PFSK-1 (cell line): ENCODE measurements around the gene HOXD11.

Experiments
- FOXP2 ChIP-seq: optimal IDR thresholded peaks from 2 replicates; pipeline ENCODE3; 2011; ENCODE audit warnings: borderline replicate concordance, control low read depth, inconsistent platforms; ENCODE audit not compliant: insufficient read depth; ENCODE audit errors: extremely low read length, extremely low read depth
- POLR2AphosphoS5 ChIP-seq: IDR thresholded peaks from 2 replicates; pipeline ENCODE4 v1.6.1; 2012; ENCODE audit warnings: low read depth, mild to moderate bottlenecking, control low read depth, low read length, moderate library complexity
- SIN3A ChIP-seq: IDR thresholded peaks from 2 replicates; pipeline ENCODE4 v1.6.1; 2012; ENCODE audit warnings: mild to moderate bottlenecking, low read length, moderate library complexity, borderline replicate concordance; ENCODE audit not compliant: insufficient read depth
- TAF1 ChIP-seq: IDR thresholded peaks from 2 replicates; pipeline ENCODE4 v1.6.1; 2012; ENCODE audit warnings: low read length, control low read depth, borderline replicate concordance; ENCODE audit not compliant: insufficient read depth
- TF ChIP-seq, protein P1 (sequence below), 2 experiments: IDR thresholded peaks; 2 replicates each; pipeline versions ENCODE4 v1.6.1 to v1.8.0; 2011 to 2012; ENCODE audit warnings: low read depth in 2 of 2, low read length in 2 of 2, control low read depth in 1 of 2, inconsistent platforms in 1 of 2, mild to moderate bottlenecking in 1 of 2, moderate library complexity in 1 of 2; ENCODE audit not compliant: insufficient read depth in 1 of 2

HOXD11 gene

DNA sequence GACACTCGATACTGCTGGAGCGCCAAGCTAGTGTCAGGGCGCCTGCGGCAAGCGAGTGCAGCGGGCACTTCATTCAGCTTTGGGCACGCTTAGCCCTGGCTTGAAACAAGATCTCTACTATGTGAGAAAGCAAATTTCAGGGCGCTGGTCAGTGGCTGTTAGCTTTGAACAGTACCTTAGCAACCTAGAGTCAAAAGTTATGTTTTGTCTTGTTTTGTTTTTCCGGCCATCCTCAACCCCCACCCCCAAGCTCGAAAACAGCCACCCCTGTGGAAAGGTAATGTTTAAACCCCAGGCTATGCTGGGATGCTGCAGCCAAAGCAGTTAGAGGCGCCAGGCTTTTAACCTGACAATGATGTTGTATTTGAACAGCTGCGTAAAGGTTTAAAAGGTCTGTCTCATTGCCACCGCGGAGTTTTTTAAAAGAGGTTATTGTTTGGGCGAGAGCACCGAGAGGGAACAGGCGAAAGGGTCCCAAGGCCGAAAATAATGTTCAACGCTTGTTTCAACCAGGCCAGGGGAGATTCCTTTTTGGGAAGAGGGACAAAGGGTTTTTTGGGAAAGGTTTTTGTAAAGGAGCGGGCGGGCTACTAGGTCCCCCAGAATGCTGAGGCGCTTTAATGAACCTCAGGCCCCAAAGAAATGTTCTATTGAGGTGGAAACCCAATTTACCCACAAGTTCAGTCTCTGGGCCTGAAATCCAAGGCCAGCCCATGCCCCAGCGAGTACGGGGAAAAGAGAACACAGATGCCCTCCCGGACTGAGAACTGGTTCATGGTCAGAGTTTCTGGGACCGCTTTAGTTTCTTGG, 7.2 kb downstream of the HOXD11 start:
- TF ChIP-seq POLR2AphosphoS5 = no peak
- TF ChIP-seq, protein P1, sequence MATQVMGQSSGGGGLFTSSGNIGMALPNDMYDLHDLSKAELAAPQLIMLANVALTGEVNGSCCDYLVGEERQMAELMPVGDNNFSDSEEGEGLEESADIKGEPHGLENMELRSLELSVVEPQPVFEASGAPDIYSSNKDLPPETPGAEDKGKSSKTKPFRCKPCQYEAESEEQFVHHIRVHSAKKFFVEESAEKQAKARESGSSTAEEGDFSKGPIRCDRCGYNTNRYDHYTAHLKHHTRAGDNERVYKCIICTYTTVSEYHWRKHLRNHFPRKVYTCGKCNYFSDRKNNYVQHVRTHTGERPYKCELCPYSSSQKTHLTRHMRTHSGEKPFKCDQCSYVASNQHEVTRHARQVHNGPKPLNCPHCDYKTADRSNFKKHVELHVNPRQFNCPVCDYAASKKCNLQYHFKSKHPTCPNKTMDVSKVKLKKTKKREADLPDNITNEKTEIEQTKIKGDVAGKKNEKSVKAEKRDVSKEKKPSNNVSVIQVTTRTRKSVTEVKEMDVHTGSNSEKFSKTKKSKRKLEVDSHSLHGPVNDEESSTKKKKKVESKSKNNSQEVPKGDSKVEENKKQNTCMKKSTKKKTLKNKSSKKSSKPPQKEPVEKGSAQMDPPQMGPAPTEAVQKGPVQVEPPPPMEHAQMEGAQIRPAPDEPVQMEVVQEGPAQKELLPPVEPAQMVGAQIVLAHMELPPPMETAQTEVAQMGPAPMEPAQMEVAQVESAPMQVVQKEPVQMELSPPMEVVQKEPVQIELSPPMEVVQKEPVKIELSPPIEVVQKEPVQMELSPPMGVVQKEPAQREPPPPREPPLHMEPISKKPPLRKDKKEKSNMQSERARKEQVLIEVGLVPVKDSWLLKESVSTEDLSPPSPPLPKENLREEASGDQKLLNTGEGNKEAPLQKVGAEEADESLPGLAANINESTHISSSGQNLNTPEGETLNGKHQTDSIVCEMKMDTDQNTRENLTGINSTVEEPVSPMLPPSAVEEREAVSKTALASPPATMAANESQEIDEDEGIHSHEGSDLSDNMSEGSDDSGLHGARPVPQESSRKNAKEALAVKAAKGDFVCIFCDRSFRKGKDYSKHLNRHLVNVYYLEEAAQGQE (IDR thresholded peaks at IDR 0.05; ENCODE audit: insufficient read depth in 1 of 2, low read depth in 2 of 2, low read length in 2 of 2) = no peak
- TF ChIP-seq FOXP2 = no peak
- no peak for TF ChIP-seq TAF1
- no peak for TF ChIP-seq SIN3A

GRCh38 chr2:176114930-176115625, 8.0 kb downstream of the HOXD11 start:
- no peak for TF ChIP-seq SIN3A
- TF ChIP-seq TAF1 = no peak
- TF ChIP-seq, protein P1 (IDR thresholded peaks at IDR 0.05; ENCODE audit: insufficient read depth in 1 of 2, low read depth in 2 of 2, low read length in 2 of 2) = no peak
- TF ChIP-seq FOXP2 = no peak
- no peak for TF ChIP-seq POLR2AphosphoS5

DNA sequence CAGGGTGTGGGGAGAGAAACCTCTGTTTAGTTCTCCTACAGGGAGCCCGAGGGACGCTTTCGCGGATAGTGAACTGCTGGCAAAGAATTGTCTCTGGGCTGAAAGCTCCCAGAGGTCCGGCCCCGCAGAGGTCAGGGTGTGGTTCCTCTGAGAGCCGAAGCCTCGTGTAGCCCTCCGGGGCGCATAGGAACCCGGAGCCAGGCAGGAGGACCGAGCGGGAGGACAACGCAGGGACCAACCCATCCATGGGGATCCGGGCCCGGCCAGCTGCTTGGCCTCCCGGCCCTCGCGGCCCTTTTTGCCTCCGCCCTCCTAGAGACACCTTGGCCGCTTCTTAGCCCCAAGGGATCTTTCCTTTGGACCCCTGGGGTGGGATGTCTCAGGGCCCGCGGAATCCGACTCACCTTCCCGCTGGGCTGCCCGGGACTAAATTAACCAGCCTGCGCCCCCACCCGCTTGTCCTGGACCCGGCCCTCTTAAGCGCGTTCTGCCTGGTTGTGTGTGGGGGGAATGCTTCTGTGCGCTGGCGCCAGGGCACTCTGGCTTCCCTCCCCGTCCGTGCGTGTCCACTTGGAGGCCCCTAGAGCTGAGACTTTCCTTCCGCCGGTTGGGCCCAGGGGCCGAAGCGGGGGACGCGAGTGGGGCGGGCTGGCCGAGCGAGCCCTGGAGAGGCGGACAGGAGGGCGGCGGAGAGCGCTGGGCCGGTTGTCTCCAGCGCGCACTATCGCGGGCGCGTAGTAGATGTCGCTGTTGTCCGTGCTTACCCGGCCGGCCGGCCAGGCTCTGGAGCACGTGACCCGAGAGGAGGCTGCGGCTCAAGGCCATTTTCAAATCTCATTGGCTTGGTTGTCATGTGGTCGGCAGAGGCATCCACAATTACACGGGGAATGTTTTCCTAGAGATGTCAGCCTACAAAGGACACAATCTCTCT, 9.1 kb downstream of the HOXD11 start, which contains the start of gene HOXD10:
Gene HOXD10, plus strand, starts transcription at position 896 of the 931 bp plus-strand sequence. CDS start 56 bp downstream, outside the sequence.
- TF ChIP-seq, protein P1 (IDR thresholded peaks at IDR 0.05; ENCODE audit: insufficient read depth in 1 of 2, low read depth in 2 of 2, low read length in 2 of 2) = no peak
- TF ChIP-seq FOXP2 = no peak
- no peak for TF ChIP-seq POLR2AphosphoS5
- TF ChIP-seq TAF1 = no peak

- TF ChIP-seq SIN3A (no peak), FOXP2 (no peak), TAF1 (no peak), POLR2AphosphoS5 (no peak)
- TF ChIP-seq, protein P1 (IDR thresholded peaks at IDR 0.05; ENCODE audit: insufficient read depth in 1 of 2, low read depth in 2 of 2, low read length in 2 of 2) = no peak
These were observed 10.2 kb downstream of the HOXD11 start for GRCh38 chr2:176117162-176117822.
